ENCODE measurements around the gene ARHGEF19. TPM values are rescaled to one million over a fixed set of nuclear protein-coding genes. Genes with fewer than 3 reads are reported as not detected.

Gene ARHGEF19
- total RNA-seq, 2 experiments from 2014 or later = 5.3 to 6.0 TPM

DNA sequence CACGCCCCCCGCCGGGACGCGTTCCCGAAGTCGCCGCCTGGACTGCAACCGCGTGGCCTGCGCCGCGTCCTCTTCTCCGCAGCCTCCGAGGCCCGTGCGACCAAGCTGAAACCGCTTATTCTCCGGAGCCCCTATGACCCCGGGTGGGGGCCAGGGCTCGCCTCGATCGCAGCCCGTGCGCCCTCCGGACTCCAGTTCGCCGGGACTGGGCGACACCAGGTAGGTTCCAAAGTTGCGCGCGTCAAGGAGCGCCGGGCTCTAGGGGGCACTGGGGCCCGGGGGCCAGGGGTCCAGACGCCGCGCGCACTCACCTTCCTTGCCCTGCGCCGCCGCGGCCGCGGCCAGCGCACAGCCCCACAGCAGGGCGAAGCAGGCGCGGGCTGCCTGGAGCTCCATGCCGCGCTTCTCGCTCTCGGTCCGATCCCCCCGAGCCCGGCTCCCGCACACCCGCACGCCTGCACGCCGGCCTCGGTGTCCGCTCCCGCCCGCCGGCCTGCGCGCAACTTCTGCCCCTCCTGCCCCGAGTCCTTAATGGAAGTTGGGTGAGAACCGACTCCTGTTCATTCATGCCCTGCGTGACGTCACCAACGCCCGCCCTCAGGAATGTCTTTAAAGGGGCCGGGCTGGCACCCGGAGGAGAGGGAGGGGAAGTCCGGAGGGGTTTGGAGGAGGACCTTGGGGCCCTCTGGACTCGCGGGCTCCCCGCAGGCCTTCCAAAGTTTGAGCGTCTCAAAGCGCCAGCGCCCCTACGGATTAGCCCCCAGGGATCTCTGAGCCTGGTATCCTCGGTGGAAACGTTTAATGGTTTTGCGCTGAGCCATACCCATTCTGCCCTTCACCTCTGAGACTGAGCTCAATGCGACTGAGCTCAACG is 56.7 kb downstream of the ARHGEF19 start, which contains the start of gene EPHA2:
EPHA2 (minus strand) TSS at position 533 of the 874 bp plus-strand sequence; CDS start at position 396, 137 bp downstream.
- H3K27me3 Mint-ChIP-seq = peaks cover 42% of the 10 kb centered on the region
- no peak within 1 kb of the TSS for H3K4me3 Mint-ChIP-seq
- H3K9me3 Mint-ChIP-seq (ENCODE audit: low read depth) = no peaks in the 10 kb centered on the region
- no peak within 1 kb of the TSS for H3K27ac Mint-ChIP-seq
- DNase-seq = no peak
- peaks cover 25% of the 10 kb centered on the region for H3K4me1 Mint-ChIP-seq
- ATAC-seq = peak; percentile 14
- no peaks in the 10 kb centered on the region for H3K36me3 Mint-ChIP-seq
- CTCF ChIA-PET = interaction anchor here (1.0 to 1.4 kb wide), 5 partner anchors 31 to 85 kb away, joined by 3 to 5 read pairs (median 4); no protein-coding TSS in a partner anchor

DNA sequence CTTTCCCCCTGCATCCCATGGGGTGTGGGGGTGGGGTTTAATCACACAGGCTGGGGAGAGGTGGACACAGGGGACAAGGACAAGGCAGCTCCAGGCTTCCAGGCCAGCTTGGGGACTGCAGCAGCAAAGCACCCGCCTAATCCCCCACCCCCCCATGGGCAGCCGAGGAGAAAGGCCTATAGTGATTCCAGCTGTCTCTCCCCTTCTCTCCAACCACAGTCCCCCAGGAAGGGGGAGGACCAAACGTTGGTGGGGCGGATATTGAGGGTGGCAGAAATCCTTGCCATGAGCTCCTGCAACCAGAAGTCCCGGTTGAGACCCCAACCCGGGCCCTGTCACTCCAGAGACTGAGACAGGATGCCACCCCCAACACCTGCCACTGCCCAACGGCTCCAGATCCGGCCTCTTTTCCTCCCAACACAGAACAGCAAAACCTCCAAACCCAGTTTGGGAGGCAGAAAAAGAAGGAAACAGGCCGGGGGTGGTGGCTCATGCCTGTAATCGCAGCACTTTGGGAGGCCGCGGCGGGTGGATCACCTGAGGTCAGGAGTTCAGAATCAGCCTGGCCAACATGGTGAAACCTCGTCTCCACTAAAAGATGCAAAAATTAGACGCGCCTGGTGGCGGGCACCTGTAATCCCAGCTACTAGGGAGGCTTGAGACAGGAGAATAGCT is 58.3 kb downstream of the ARHGEF19 start:
- Mint-ChIP-seq H3K9me3 (ENCODE audit: low read depth) (no peaks in the 10 kb centered on the region), H3K4me3 (no peak overlapping the region), H3K27me3 (peaks cover 42% of the 10 kb centered on the region), H3K27ac (no peak overlapping the region), H3K36me3 (no peaks in the 10 kb centered on the region), H3K4me1 (peaks cover 25% of the 10 kb centered on the region)
- ATAC-seq (no peak), DNase-seq (no peak)
- CTCF ChIA-PET = interaction anchor here (0.6 to 1.3 kb wide), 4 partner anchors 10 to 362 kb away, joined by 3 to 4 read pairs (median 4); no protein-coding TSS in a partner anchor

DNA sequence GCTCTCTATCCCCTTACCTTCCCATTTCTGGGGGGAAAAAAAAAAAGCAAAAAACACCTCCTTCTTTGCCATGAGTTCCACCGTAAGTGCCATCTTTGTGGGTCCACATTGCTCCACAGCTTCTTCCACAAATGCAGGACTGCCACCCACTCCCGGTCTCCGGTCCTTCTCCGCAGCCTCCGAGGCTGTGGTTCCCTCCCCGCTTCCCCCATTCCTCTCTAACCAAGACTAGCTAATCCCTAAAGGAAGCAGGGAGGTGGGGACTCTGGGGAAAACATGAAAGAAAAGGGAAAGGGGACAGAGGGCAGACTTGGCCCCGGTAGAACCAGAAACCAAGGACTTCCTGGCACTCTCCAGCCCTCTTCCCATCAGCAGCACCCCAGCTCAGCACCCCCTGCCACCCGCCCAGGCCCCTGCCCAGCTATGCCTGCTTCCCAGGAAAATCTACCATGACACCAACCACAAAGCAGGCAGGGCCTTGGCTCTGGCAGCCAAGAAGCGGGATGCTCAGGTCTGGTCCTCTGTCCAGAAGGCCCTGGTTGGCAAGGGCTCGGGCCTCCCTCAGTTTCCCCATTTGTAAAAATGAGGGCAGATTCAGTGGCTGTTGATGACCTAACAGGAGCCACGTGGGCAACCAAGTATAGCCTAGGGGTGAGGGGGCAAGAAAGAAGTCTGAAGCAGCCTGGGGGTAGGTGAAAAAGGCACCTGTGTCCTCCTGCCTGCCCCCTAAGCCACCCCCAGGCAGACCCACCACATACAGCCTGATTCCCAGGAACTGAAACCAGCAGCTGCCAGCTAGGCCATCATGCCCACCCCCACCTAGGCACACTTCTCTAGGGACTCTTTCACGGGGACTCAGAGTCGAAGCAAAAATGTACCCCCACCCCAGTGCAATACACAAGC is 59.1 kb downstream of the ARHGEF19 start:
- Mint-ChIP-seq H3K4me1 (peaks cover 23% of the 10 kb centered on the region), H3K9me3 (ENCODE audit: low read depth) (no peaks in the 10 kb centered on the region), H3K36me3 (no peaks in the 10 kb centered on the region), H3K27ac (no peak overlapping the region), H3K27me3 (peaks cover 42% of the 10 kb centered on the region), H3K4me3 (no peak overlapping the region)
- ATAC-seq = no peak
- CTCF ChIA-PET = interaction anchor here (1.0 kb wide), 1 partner anchor 71 kb away, joined by 4 read pairs; no protein-coding TSS in a partner anchor
- DNase-seq = no peak

DNA sequence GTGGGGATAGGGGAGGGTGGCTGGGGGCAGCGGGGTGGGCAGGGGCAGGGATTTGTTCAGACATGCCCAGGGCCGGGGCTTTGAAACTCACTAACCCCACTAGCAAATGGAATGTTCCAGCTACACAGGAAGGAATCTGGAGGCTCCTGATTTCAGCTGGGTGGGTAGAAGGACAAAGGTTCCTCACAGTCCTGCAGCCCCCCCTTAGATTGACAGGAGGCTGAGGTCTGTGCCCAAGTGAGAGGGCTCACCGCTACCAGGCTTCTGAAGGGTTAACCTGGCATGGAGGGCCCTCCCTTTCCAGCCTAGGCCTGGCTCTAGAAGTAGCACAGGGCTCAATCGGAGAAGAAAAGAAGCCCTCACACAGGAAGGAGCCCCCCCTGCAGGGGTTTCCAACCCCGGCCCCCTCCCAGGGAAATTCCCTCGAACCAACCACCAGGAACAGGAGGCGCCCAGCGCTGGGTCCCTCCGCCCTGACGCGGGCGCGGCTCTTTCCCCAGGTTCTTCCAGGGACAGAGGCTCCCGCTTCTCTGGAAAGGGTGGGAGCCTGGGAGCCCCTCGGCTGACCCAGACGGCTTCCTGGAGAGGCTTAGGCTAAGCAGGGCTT is 59.9 kb downstream of the ARHGEF19 start:
- H3K4me3 Mint-ChIP-seq = no peak overlapping the region
- CTCF ChIA-PET = interaction anchor here (1.0 kb wide), 1 partner anchor 70 kb away, joined by 4 read pairs; no protein-coding TSS in a partner anchor
- DNase-seq (no peak), ATAC-seq (no peak)
- H3K4me1 Mint-ChIP-seq = peaks cover 16% of the 10 kb centered on the region
- H3K9me3 Mint-ChIP-seq (ENCODE audit: low read depth) = no peaks in the 10 kb centered on the region
- H3K36me3 Mint-ChIP-seq = no peaks in the 10 kb centered on the region
- H3K27me3 Mint-ChIP-seq = peaks cover 39% of the 10 kb centered on the region
- H3K27ac Mint-ChIP-seq = no peak overlapping the region

DNA sequence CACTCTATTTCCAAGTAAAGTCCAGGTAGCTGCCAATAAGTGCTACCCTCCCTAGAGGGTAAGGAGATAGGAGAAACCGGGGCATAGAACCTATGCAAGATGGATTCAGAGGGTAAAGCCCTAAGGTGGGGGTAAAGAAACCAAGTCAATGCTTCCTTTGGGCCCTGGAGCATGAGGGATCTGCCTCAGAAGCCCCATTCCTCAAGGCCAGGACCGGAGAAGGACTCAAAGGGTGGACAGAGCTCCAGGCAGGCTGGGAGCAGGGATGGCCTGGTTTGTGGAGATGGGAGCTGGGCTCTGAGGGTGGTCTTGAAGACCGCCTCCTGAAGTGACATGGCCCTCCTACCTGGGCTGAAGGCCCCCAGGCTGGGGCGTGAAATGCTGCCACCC is 60.5 kb downstream of the ARHGEF19 start:
- DNase-seq = no peak
- no peak overlapping the region for H3K27ac Mint-ChIP-seq
- peaks cover 11% of the 10 kb centered on the region for H3K4me1 Mint-ChIP-seq
- no peaks in the 10 kb centered on the region for H3K9me3 Mint-ChIP-seq (ENCODE audit: low read depth)
- no peaks in the 10 kb centered on the region for H3K36me3 Mint-ChIP-seq
- peaks cover 35% of the 10 kb centered on the region for H3K27me3 Mint-ChIP-seq
- ATAC-seq = no peak
- no peak overlapping the region for H3K4me3 Mint-ChIP-seq
- CTCF ChIA-PET = no interaction called here

DNA sequence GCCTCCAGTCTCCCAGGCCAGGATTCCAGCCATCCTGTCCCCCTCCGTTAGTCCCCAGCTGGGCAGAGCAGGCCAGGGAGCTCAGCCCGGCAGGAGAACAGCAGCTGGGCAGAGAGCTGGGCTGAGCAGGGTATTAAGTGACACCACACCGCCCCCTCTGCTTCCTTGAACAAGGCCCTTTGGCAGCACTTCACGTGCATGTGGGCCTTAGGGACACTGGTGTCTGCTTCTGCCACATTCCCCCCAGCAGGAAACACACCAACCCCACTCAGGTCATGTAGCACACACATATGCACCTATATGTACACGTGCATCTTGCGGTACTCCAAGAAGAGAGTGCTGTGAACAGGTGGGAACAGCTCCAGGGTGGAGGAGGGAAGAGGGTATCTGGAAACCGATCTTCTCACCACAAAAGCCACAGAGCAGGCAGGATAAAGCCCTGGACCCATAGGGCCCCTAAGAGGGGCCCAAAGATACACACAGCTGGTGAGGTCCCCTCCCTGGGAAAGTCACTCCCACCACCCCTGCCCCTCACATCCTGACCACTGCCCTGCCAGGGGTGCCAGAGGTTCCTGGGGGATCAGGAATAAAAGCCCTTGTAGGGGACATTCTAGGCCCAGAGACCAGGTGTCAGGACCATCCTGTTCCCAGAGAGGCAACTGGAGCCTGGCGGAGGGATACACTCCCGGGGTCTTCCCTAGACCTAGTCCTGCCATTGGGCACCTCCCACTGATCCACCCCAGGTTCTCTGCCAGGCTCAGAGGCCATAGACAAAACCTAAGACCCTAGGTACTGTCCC is 61.1 kb downstream of the ARHGEF19 start:
- Mint-ChIP-seq H3K27me3 (peaks cover 29% of the 10 kb centered on the region), H3K4me1 (peaks cover 11% of the 10 kb centered on the region), H3K27ac (no peak overlapping the region), H3K36me3 (no peaks in the 10 kb centered on the region), H3K9me3 (ENCODE audit: low read depth) (no peaks in the 10 kb centered on the region), H3K4me3 (no peak overlapping the region)
- CTCF ChIA-PET = no interaction called here
- DNase-seq (no peak), ATAC-seq (no peak)

DNA sequence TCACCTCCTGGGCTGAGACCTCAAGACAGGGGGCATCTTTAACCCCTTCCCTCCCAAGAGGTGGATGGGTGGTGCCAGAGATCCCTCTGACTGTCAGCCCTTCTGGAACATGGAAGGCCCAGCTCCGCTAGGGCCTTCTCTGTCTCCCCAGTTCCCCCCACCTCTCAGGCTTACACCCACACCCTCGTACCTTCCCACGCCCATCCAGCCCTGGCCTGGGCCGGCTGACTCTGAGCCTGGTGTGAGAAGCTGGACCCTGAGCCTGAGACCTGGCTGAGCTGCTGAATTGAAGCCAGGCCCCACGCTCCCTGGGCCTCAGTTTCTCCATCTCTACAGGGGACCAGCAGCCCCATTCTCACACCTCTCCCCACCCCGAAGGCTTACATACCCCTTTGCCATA is 61.9 kb downstream of the ARHGEF19 start:
- H3K9me3 Mint-ChIP-seq (ENCODE audit: low read depth) = no peaks in the 10 kb centered on the region
- H3K27ac Mint-ChIP-seq = no peak overlapping the region
- ATAC-seq (no peak), DNase-seq (no peak)
- no peaks in the 10 kb centered on the region for H3K36me3 Mint-ChIP-seq
- no peak overlapping the region for H3K4me3 Mint-ChIP-seq
- H3K4me1 Mint-ChIP-seq = peaks cover 9% of the 10 kb centered on the region
- CTCF ChIA-PET = no interaction called here
- H3K27me3 Mint-ChIP-seq = peaks cover 21% of the 10 kb centered on the region

DNA sequence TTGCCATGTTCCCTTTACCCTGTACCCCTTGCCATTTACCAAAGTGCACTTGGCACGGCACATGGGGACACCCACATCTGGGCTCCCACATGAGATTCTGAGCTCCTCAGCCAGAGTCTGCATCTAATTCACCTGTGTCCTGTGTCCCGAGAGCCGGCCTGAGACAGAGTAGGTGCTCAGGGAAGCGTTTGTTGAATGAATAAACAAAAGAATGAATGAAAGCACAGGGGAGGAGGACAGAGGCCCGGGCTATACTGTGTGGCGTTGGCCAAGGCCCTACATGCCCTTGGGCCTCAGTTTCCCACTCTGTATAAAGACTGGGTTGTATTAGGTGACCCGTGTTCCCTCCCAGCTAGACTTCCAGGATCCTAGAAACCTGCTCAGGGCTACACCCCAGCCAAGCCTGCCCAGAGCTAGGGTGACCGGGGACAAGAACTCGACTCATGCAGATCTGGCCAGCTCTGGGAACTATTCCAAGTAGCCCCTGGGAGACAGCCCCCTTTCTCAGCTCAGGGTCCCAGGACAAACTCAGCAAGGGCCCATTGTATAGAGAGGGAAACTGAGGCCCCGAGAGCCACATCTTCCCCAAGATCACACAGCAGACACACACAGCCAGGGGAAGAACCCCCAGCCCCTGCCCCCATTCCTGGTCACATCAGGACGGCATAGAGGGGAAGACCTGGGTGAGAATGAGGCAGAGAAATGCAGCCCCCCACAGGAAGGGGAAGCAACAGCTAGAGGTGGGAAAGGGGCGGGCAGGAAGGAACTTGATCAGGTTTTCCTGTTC is 62.6 kb downstream of the ARHGEF19 start:
- ATAC-seq (no peak), DNase-seq (no peak)
- no peak overlapping the region for H3K4me3 Mint-ChIP-seq
- CTCF ChIA-PET = no interaction called here
- peaks cover 19% of the 10 kb centered on the region for H3K27me3 Mint-ChIP-seq
- no peaks in the 10 kb centered on the region for H3K9me3 Mint-ChIP-seq (ENCODE audit: low read depth)
- H3K27ac Mint-ChIP-seq = no peak overlapping the region
- peaks cover 6% of the 10 kb centered on the region for H3K4me1 Mint-ChIP-seq
- H3K36me3 Mint-ChIP-seq = no peaks in the 10 kb centered on the region

DNA sequence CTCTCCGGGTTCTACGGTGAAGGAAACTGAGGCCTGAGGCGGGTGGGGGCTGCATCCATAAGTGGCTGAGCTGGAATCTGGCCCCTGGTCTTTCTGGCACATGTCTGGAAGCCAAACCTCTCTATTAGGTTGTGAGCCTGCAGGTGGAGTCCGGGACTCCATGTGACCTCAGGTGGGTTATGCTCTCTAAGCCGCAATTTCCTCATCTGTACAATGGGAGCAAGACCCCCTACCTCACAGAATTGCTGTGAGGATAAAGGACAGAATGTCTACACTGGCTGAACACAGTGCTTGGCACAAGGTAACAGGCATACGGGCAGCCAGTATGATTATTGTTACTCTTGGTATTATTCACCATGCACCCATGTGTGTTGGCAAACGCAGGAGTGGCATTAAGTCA is 63.3 kb downstream of the ARHGEF19 start:
- Mint-ChIP-seq H3K9me3 (ENCODE audit: low read depth) (no peaks in the 10 kb centered on the region), H3K4me1 (peaks cover 4% of the 10 kb centered on the region), H3K4me3 (no peak overlapping the region), H3K36me3 (no peaks in the 10 kb centered on the region), H3K27me3 (peaks cover 12% of the 10 kb centered on the region), H3K27ac (no peak overlapping the region)
- CTCF ChIA-PET = interaction anchor here (1.1 kb wide), 1 partner anchor 67 kb away, joined by 4 read pairs; no protein-coding TSS in a partner anchor
- DNase-seq (no peak), ATAC-seq (no peak)

DNA sequence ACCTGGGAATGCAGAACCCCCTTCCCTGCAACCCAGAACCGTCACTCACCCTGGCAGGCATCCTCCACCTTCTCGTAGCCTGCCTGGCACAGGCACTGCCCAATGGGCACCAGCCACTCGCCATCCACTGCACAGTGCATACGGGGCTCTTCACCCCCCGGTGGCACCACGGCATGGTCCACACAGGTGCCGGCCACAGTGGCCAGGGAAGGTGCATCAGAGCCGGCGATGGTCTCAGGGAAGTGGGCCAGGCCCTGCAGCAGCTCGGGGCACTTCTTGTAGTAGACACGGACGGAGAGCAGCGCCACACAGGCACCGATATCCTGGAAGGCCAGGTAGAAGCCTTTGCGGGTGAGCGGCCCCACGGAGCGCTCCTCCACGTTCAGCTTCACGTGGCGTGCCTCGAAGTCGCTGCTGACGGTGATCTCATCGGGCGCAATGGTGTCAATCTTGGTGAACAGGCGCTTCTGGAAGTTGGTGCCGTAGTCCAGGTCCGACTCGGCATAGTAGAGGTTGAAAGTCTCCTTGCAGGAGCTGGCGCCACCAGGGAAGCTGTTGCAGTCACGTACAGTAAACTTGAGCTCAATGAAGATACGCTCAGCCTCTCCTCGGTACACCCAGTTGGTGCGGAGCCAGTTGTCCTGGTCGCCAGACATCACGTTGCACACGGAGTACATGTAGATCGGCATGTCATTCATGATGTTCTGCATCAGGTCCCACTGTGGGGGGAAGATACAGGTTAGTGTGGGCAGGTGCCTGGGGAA is 63.9 kb downstream of the ARHGEF19 start:
- H3K4me3 Mint-ChIP-seq = no peak overlapping the region

More for the DNA sequence above, 63.9 kb downstream of the ARHGEF19 start:
- H3K9me3 Mint-ChIP-seq (ENCODE audit: low read depth) = no peaks in the 10 kb centered on the region
- peaks cover 6% of the 10 kb centered on the region for H3K27me3 Mint-ChIP-seq
- no peak for DNase-seq
- peaks cover 2% of the 10 kb centered on the region for H3K4me1 Mint-ChIP-seq
- CTCF ChIA-PET = interaction anchor here (0.6 to 1.1 kb wide), 3 partner anchors 66 to 367 kb away, joined by 3 to 4 read pairs (median 3); no protein-coding TSS in a partner anchor
- no peak overlapping the region for H3K27ac Mint-ChIP-seq
- no peak for ATAC-seq
- H3K36me3 Mint-ChIP-seq = no peaks in the 10 kb centered on the region

All from activated CD8-positive, alpha-beta memory T cell treated with anti-CD3 and anti-CD28 coated beads, Interleukin-2, amount 10 ng/mL, durations not matched to agents 7 days and 5 days (primary cell).